DND-41 (cell line): Measurements from ENCODE around the gene FKBP14.

Experiments
- ATAC-seq: fragments of 200-7000 bp; cut with Tn5 transposase; 3 replicates; pipeline ENCODE4 v1.9.1; 2021; ENCODE audit warnings: low read depth; ENCODE audit not compliant: insufficient read depth
- DNase-seq: peaks from one replicate; pipeline ENCODE4 v3.0.0-alpha.2; 2020
- H2AFZ ChIP-seq: 2 replicates; pipeline ENCODE4 v1.6.0; 2012; ENCODE audit warnings: low read depth, low read length
- H3K27ac ChIP-seq: 2 replicates; pipeline ENCODE4 v1.5.1; 2012; ENCODE audit warnings: low read length, inconsistent platforms
- H3K27me3 ChIP-seq: fragments of 200-600 bp; sonication (generic); 2 replicates; pipeline ENCODE4 v1.6.0; 2012; ENCODE audit warnings: low read length, mild to moderate bottlenecking, inconsistent platforms; ENCODE audit not compliant: insufficient read depth, poor library complexity
- H3K36me3 ChIP-seq: 2 replicates; pipeline ENCODE4 v1.5.1; 2012; ENCODE audit warnings: low read length, inconsistent platforms; ENCODE audit not compliant: insufficient read depth
- H3K4me1 ChIP-seq: 2 replicates; pipeline ENCODE4 v1.5.1; 2012; ENCODE audit warnings: mild to moderate bottlenecking, low read length; ENCODE audit not compliant: insufficient read depth
- H3K4me2 ChIP-seq: 2 replicates; pipeline ENCODE4 v1.6.0; 2012; ENCODE audit warnings: mild to moderate bottlenecking, moderate library complexity, low read length, inconsistent platforms; ENCODE audit not compliant: insufficient read depth
- H3K4me3 ChIP-seq, 2 experiments: fragments of 200-600 bp in 1 of 2; shearing (Covaris generic) in 1 of 2; 2 replicates each; pipeline ENCODE4 v1.5.1; 2012 to 2016; ENCODE audit warnings: inconsistent platforms in 2 of 2, low read length in 2 of 2, mild to moderate bottlenecking in 2 of 2, low read depth in 1 of 2, moderate library complexity in 1 of 2
- H3K79me2 ChIP-seq: 2 replicates; pipeline ENCODE4 v1.6.0; 2012; ENCODE audit warnings: low read length, inconsistent platforms; ENCODE audit not compliant: insufficient read depth
- H3K9ac ChIP-seq: 2 replicates; pipeline ENCODE4 v1.6.0; 2012; ENCODE audit warnings: low read depth, mild to moderate bottlenecking, inconsistent platforms, low read length, moderate library complexity
- H3K9me3 ChIP-seq: 2 replicates; pipeline ENCODE4 v1.5.1; 2012; ENCODE audit warnings: low read length, moderate library complexity, mild to moderate bottlenecking, inconsistent platforms; ENCODE audit not compliant: insufficient read depth, severe bottlenecking
- H4K20me1 ChIP-seq: 2 replicates; pipeline ENCODE4 v1.6.0; 2012; ENCODE audit warnings: low read length; ENCODE audit not compliant: insufficient read depth
- EZH2 ChIP-seq: IDR thresholded peaks from 3 replicates; pipeline ENCODE4 v1.6.1; 2012; ENCODE audit warnings: borderline replicate concordance, low read depth, mild to moderate bottlenecking, moderate library complexity, low read length, inconsistent platforms; ENCODE audit not compliant: severe bottlenecking
- TF ChIP-seq, protein P1 (sequence below): IDR thresholded peaks from 2 replicates; pipeline ENCODE4 v1.5.1; 2012; ENCODE audit warnings: borderline replicate concordance, low read length, moderate library complexity, mild to moderate bottlenecking; ENCODE audit not compliant: poor library complexity, severe bottlenecking; ENCODE audit errors: extremely low read depth

Gene FKBP14

DNA sequence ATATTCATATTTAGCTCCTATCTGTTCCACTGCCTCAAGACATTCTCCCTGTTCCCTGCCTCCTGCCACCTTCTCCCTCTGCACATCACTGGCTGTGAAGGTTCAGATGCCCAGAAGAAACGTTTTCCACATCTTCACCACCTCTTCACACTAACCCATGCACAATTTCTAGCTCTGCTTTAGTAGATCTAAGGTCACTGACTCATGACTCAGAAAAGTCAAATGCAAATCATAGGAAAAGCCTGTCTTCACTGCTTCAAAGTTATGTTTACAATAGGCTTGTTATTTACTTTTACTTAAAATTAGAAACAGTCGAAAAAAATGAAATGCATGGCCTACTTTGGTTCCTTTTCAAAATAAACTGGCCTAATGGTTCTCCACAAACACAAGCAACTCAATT lies 39.4 kb downstream of the FKBP14 start:
- H3K4me2 ChIP-seq = no peak overlapping the region
- H3K27me3 ChIP-seq = no peaks in the 10 kb centered on the region
- H3K4me3 ChIP-seq = no peak overlapping the region
- no peak overlapping the region for H3K9ac ChIP-seq
- no peaks in the 10 kb centered on the region for H3K79me2 ChIP-seq
- ATAC-seq (no peak), DNase-seq (no peak)
- no peak overlapping the region for H2AFZ ChIP-seq
- no peaks in the 10 kb centered on the region for H3K9me3 ChIP-seq
- H3K27ac ChIP-seq = no peak overlapping the region
- TF ChIP-seq, protein P1, sequence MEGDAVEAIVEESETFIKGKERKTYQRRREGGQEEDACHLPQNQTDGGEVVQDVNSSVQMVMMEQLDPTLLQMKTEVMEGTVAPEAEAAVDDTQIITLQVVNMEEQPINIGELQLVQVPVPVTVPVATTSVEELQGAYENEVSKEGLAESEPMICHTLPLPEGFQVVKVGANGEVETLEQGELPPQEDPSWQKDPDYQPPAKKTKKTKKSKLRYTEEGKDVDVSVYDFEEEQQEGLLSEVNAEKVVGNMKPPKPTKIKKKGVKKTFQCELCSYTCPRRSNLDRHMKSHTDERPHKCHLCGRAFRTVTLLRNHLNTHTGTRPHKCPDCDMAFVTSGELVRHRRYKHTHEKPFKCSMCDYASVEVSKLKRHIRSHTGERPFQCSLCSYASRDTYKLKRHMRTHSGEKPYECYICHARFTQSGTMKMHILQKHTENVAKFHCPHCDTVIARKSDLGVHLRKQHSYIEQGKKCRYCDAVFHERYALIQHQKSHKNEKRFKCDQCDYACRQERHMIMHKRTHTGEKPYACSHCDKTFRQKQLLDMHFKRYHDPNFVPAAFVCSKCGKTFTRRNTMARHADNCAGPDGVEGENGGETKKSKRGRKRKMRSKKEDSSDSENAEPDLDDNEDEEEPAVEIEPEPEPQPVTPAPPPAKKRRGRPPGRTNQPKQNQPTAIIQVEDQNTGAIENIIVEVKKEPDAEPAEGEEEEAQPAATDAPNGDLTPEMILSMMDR = no peak
- TF ChIP-seq EZH2 = no peak
- no peaks in the 10 kb centered on the region for H3K36me3 ChIP-seq
- H3K4me1 ChIP-seq = no peaks in the 10 kb centered on the region
- no peaks in the 10 kb centered on the region for H4K20me1 ChIP-seq

DNA sequence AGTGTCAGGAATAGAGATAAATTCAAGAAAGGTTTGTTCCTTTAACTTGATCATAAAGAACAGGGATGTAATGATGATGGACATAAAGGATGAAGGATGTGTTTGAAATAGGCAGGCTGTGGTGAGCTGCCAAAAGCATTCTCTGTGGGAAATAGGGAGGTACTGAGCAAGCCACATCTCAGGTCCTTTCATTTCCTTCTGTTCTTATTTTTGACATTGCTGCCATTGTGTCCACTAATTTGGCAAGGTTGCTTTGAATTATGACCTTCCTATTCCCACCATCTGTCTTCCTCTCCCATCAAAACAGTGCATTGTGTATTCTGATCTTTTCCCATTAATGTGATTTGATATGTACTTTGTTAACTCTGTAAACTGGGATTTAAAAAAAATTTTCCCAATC lies 46.4 kb downstream of the FKBP14 start:
- no peak for TF ChIP-seq EZH2
- TF ChIP-seq, protein P1 = no peak
- no peaks in the 10 kb centered on the region for H3K79me2 ChIP-seq
- ATAC-seq = no peak

DNA sequence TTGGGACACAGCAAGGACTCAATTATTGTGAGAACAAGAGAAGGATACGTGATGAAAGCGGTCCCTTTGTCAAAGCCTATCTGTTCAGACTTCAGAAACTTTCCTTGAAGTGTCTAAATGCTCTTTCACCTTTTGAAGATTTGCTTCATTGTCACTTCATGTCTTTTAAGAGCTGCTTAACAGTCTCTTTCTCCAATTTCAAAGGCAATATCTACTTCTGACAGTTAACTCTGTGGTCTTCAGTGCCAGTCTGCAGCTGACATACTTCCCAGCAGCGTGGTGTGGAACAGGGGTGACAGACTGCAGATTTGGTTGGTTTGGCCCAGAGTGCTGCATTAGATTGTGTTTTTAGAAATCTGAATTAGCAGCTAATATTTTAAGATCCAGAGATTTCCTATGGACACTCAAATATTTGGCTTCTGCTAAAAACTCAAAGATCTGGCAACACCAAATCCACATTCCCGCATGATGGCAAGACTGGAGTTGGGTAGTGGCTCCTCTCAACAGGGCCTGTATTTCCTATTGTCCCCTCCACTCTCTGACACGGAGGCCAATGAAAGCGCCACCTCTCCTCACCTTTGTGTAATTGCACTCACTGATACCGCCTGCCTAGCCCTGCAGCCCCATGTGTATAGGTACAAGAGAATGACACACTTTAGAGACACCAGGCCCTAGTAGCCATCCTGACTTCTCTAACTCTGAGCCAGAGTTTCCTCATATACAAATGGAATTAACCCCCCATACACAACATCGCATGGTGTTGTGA lies 48.4 kb downstream of the FKBP14 start:
- no peak overlapping the region for H3K4me2 ChIP-seq
- no peaks in the 10 kb centered on the region for H3K4me1 ChIP-seq
- peaks cover 10% of the 10 kb centered on the region for H3K27me3 ChIP-seq
- H4K20me1 ChIP-seq = no peaks in the 10 kb centered on the region
- no peak overlapping the region for H3K27ac ChIP-seq
- no peak overlapping the region for H3K4me3 ChIP-seq
- H3K9me3 ChIP-seq = no peaks in the 10 kb centered on the region
- H2AFZ ChIP-seq = no peak overlapping the region
- no peaks in the 10 kb centered on the region for H3K79me2 ChIP-seq
- H3K36me3 ChIP-seq = no peaks in the 10 kb centered on the region
- H3K9ac ChIP-seq = no peak overlapping the region
- peak; percentile 57 for ATAC-seq
- peak; percentile 8 for DNase-seq
- no peak for TF ChIP-seq EZH2
- TF ChIP-seq, protein P1 = peak; percentile 22

More for the DNA sequence above, 46.4 kb downstream of the FKBP14 start:
- H3K9ac ChIP-seq = no peak overlapping the region
- H2AFZ ChIP-seq = no peak overlapping the region
- H3K27me3 ChIP-seq = peaks cover 10% of the 10 kb centered on the region
- no peaks in the 10 kb centered on the region for H3K4me1 ChIP-seq
- no peak overlapping the region for H3K27ac ChIP-seq
- no peak for DNase-seq
- no peaks in the 10 kb centered on the region for H3K9me3 ChIP-seq
- no peaks in the 10 kb centered on the region for H3K36me3 ChIP-seq
- no peak overlapping the region for H3K4me2 ChIP-seq
- no peaks in the 10 kb centered on the region for H4K20me1 ChIP-seq
- no peak overlapping the region for H3K4me3 ChIP-seq
